GM21447 (cell line): ENCODE results near the gene COMMD10.
A peak's percentile ranks its signal among the peaks of the same experiment; 100 is the strongest.
"Not testable (repeated sequence)": the region's sequence is repeated elsewhere in the genome, so short reads cannot be mapped to it uniquely, and the experiment has no call there.

Source experiments
- ATAC-seq: cut with Tn5 transposase; IDR thresholded peaks from one replicate; pipeline ENCODE4 v1.9.1; 2021; ENCODE audit not compliant: unreplicated experiment

COMMD10 gene

GRCh38 chr5:116084871-116085715 is at the start of gene COMMD10:
COMMD10 (plus strand) TSS chr5:116085025.
- peak; percentile 90 for ATAC-seq

- no peak for ATAC-seq
Observed at GRCh38 chr5:116035123-116035522, 49.7 kb upstream of the COMMD10 start.

GRCh38 chr5:116037236-116037822 is 47.5 kb upstream of the COMMD10 start:
- no peak for ATAC-seq

- ATAC-seq, result peak; percentile 81
Observed at GRCh38 chr5:116038817-116039216, 46.0 kb upstream of the COMMD10 start.

GRCh38 chr5:116042375-116042774 is 42.5 kb upstream of the COMMD10 start:
- no peak for ATAC-seq

GRCh38 chr5:116044073-116044472 is 40.8 kb upstream of the COMMD10 start:
- ATAC-seq, result no peak

GRCh38 chr5:116045821-116046220 is 39.0 kb upstream of the COMMD10 start:
- no peak for ATAC-seq

- ATAC-seq, result no peak
Observed at GRCh38 chr5:116046261-116046660, 38.6 kb upstream of the COMMD10 start.

- ATAC-seq, result no peak
Observed at GRCh38 chr5:116046823-116047222, 38.0 kb upstream of the COMMD10 start.

- ATAC-seq, result no peak
Observed at GRCh38 chr5:116058346-116058936, 26.4 kb upstream of the COMMD10 start.

- no peak for ATAC-seq
Observed at GRCh38 chr5:116062352-116062751, 22.5 kb upstream of the COMMD10 start.

- no peak for ATAC-seq
Observed at GRCh38 chr5:116063950-116064349, 20.9 kb upstream of the COMMD10 start.

- ATAC-seq, result peak; percentile 55
Observed at GRCh38 chr5:116068028-116068632, 16.7 kb upstream of the COMMD10 start.

GRCh38 chr5:116071211-116071610 is 13.6 kb upstream of the COMMD10 start:
- no peak for ATAC-seq

GRCh38 chr5:116075191-116075831 is 9.5 kb upstream of the COMMD10 start:
- no peak for ATAC-seq

- peak; percentile 99 for ATAC-seq
Observed at GRCh38 chr5:116076496-116076895, 8.3 kb upstream of the COMMD10 start.

GRCh38 chr5:116078199-116078598 is 6.6 kb upstream of the COMMD10 start:
- ATAC-seq, result no peak

- peak; percentile 49 for ATAC-seq
Observed at GRCh38 chr5:116084287-116084691, 536 bp upstream of the COMMD10 start.

- ATAC-seq, result not testable (repeated sequence)
Observed at GRCh38 chr5:116086309-116086708, 1.5 kb downstream of the COMMD10 start.

GRCh38 chr5:116088062-116088461 is 3.2 kb downstream of the COMMD10 start:
- no peak for ATAC-seq

- no peak for ATAC-seq
Observed at GRCh38 chr5:116090302-116090701, 5.5 kb downstream of the COMMD10 start.
